DOHH2 (cell line): ENCODE results near the gene TFAP2C.
"Not testable (repeated sequence)": the region's sequence is repeated elsewhere in the genome, so short reads cannot be mapped to it uniquely, and the experiment has no call there.

Experiments used
- H3F3A ChIP-seq: fragments of 200-600 bp; sonication (generic), shearing (Covaris generic); 2 replicates; pipeline ENCODE4 v1.6.0; 2016; ENCODE audit warnings: antibody characterized with exemption, mild to moderate bottlenecking; ENCODE audit not compliant: control insufficient read depth, insufficient read depth
- H3K27ac ChIP-seq: fragments of 200-600 bp; sonication (generic); 2 replicates; pipeline ENCODE4 v1.5.1; 2014; ENCODE audit warnings: low read depth, mild to moderate bottlenecking, low read length, moderate library complexity
- H3K27me3 ChIP-seq: fragments of 200-600 bp; sonication (generic); 2 replicates; pipeline ENCODE4 v1.6.1; 2014; ENCODE audit warnings: mild to moderate bottlenecking, low read length, mixed read lengths; ENCODE audit not compliant: control insufficient read depth
- H3K36me3 ChIP-seq: fragments of 200-600 bp; sonication (generic); 2 replicates; pipeline ENCODE4 v1.6.1; 2014; ENCODE audit warnings: mild to moderate bottlenecking, low read length, moderate library complexity, mixed read lengths; ENCODE audit not compliant: control insufficient read depth
- H3K4me1 ChIP-seq: fragments of 200-600 bp; sonication (generic); 2 replicates; pipeline ENCODE4 v1.6.1; 2014; ENCODE audit warnings: mild to moderate bottlenecking, low read length, mixed read lengths; ENCODE audit not compliant: control insufficient read depth
- H3K4me2 ChIP-seq: fragments of 200-600 bp; sonication (generic); 2 replicates; pipeline ENCODE4 v1.6.0; 2014; ENCODE audit warnings: mild to moderate bottlenecking, low read length, moderate library complexity
- H3K4me3 ChIP-seq: fragments of 200-600 bp; sonication (generic); 2 replicates; pipeline ENCODE4 v1.5.1; 2014; ENCODE audit warnings: mild to moderate bottlenecking, low read length, mixed read lengths
- H3K79me2 ChIP-seq: fragments of 200-600 bp; sonication (generic); 2 replicates; pipeline ENCODE4 v1.6.1; 2014; ENCODE audit warnings: mild to moderate bottlenecking, low read length, mixed read lengths; ENCODE audit not compliant: control insufficient read depth
- H3K9me2 ChIP-seq: fragments of 200-600 bp; sonication (generic); replicated peaks from 2 replicates; pipeline ENCODE4 v1.6.1; 2014; ENCODE audit warnings: mild to moderate bottlenecking, low read length, mixed read lengths; ENCODE audit not compliant: control insufficient read depth
- H3K9me3 ChIP-seq: fragments of 200-600 bp; sonication (generic); 2 replicates; pipeline ENCODE4 v1.6.1; 2014; ENCODE audit warnings: antibody characterized with exemption, low read length, mixed read lengths; ENCODE audit not compliant: control insufficient read depth, insufficient read depth
- H4K20me1 ChIP-seq: fragments of 200-600 bp; sonication (generic); 2 replicates; pipeline ENCODE4 v1.6.0; 2014; ENCODE audit warnings: low read depth, mild to moderate bottlenecking, antibody characterized with exemption, low read length, moderate library complexity; ENCODE audit not compliant: control insufficient read depth, insufficient read depth
- CTCF ChIP-seq: fragments of 200-600 bp; sonication (generic); IDR thresholded peaks from one replicate; pipeline ENCODE4 v1.5.1; 2014; ENCODE audit warnings: antibody characterized with exemption, mild to moderate bottlenecking, low read depth, low read length; ENCODE audit not compliant: poor library complexity, severe bottlenecking
- EZH2phosphoT487 ChIP-seq: fragments of 200-600 bp; sonication (generic); IDR thresholded peaks from 2 replicates; pipeline ENCODE4 v1.6.1; 2017; ENCODE audit warnings: borderline replicate concordance, mild to moderate bottlenecking, antibody characterized with exemption, low read length, moderate library complexity, mixed read lengths

Gene TFAP2C

GRCh38 chr20:56656632-56657031 is 27.5 kb downstream of the TFAP2C start:
- TF ChIP-seq CTCF (no peak), EZH2phosphoT487 (no peak)
- Histone ChIP-seq H3K9me2 (no peaks in the 10 kb centered on the region), H3K27me3 (no peaks in the 10 kb centered on the region), H3K36me3 (no peaks in the 10 kb centered on the region), H3F3A (no peaks in the 10 kb centered on the region), H3K4me1 (no peaks in the 10 kb centered on the region), H3K79me2 (no peaks in the 10 kb centered on the region), H3K9me3 (no peaks in the 10 kb centered on the region), H3K4me3 (no peak overlapping the region), H3K27ac (no peak overlapping the region), H4K20me1 (no peaks in the 10 kb centered on the region), H3K4me2 (no peak overlapping the region)

- H4K20me1 ChIP-seq: no peaks in the 10 kb centered on the region
- no peak overlapping the region for H3K4me3 ChIP-seq
- TF ChIP-seq CTCF: no peak
- no peak for TF ChIP-seq EZH2phosphoT487
- H3F3A ChIP-seq: no peaks in the 10 kb centered on the region
- H3K27ac ChIP-seq: no peak overlapping the region
- no peaks in the 10 kb centered on the region for H3K4me1 ChIP-seq
- H3K4me2 ChIP-seq: no peak overlapping the region
- H3K36me3 ChIP-seq: no peaks in the 10 kb centered on the region
- no peaks in the 10 kb centered on the region for H3K9me3 ChIP-seq
- no peaks in the 10 kb centered on the region for H3K9me2 ChIP-seq
- no peaks in the 10 kb centered on the region for H3K27me3 ChIP-seq
- no peaks in the 10 kb centered on the region for H3K79me2 ChIP-seq
Measured at GRCh38 chr20:56657879-56658278, 28.8 kb downstream of the TFAP2C start.

- H3K27ac ChIP-seq, H3K4me2 ChIP-seq, H3K4me1 ChIP-seq, H3K36me3 ChIP-seq, H3K4me3 ChIP-seq, H3F3A ChIP-seq, H3K79me2 ChIP-seq, H3K9me3 ChIP-seq, H3K9me2 ChIP-seq, H4K20me1 ChIP-seq, H3K27me3 ChIP-seq: not testable (repeated sequence)
Measured at GRCh38 chr20:56658341-56658947, 29.3 kb downstream of the TFAP2C start.

- Histone ChIP-seq H3K79me2 (no peaks in the 10 kb centered on the region), H4K20me1 (no peaks in the 10 kb centered on the region), H3F3A (no peaks in the 10 kb centered on the region), H3K27ac (no peak overlapping the region), H3K9me2 (no peaks in the 10 kb centered on the region), H3K4me1 (no peaks in the 10 kb centered on the region), H3K4me3 (no peak overlapping the region), H3K27me3 (no peaks in the 10 kb centered on the region), H3K4me2 (no peak overlapping the region), H3K9me3 (no peaks in the 10 kb centered on the region), H3K36me3 (no peaks in the 10 kb centered on the region)
- no peak for TF ChIP-seq CTCF
- no peak for TF ChIP-seq EZH2phosphoT487
Measured at GRCh38 chr20:56663660-56664059, 34.6 kb downstream of the TFAP2C start.
